HG02943 (cell line): ENCODE results near the gene KIF13A.
"Not testable (repeated sequence)": the region's sequence is repeated elsewhere in the genome, so short reads cannot be mapped to it uniquely, and the experiment has no call there.

Source experiments
- ATAC-seq: cut with Tn5 transposase; IDR thresholded peaks from one replicate; pipeline ENCODE4 v1.9.1; 2021; ENCODE audit warnings: mild to moderate bottlenecking, low read depth, moderate library complexity; ENCODE audit not compliant: unreplicated experiment

KIF13A gene

GRCh38 chr6:17999425-17999824 lies 12.0 kb upstream of the KIF13A start:
- no peak for ATAC-seq

GRCh38 chr6:17998442-17998841 lies 11.0 kb upstream of the KIF13A start:
- ATAC-seq, result no peak

- ATAC-seq, result no peak
Measured at GRCh38 chr6:17998003-17998402, 10.6 kb upstream of the KIF13A start.

GRCh38 chr6:17995414-17995813 lies 8.0 kb upstream of the KIF13A start:
- ATAC-seq, result no peak

GRCh38 chr6:17994019-17994418 lies 6.6 kb upstream of the KIF13A start:
- ATAC-seq, result no peak

- no peak for ATAC-seq
Measured at GRCh38 chr6:17988422-17988944, 1.0 kb upstream of the KIF13A start.

GRCh38 chr6:17987697-17988421 lies 424 bp upstream of the KIF13A start:
- peak; percentile 66 for ATAC-seq

GRCh38 chr6:17986656-17987446 lies 584 bp downstream of the KIF13A start:
- peak; percentile 27 for ATAC-seq

- ATAC-seq, result no peak
Measured at GRCh38 chr6:17985934-17986655, 1.3 kb downstream of the KIF13A start.

- ATAC-seq, result no peak
Measured at GRCh38 chr6:17984812-17985670, 2.4 kb downstream of the KIF13A start.

- ATAC-seq, result no peak
Measured at GRCh38 chr6:17984399-17984798, 3.0 kb downstream of the KIF13A start.

- no peak for ATAC-seq
Measured at GRCh38 chr6:17983730-17984129, 3.7 kb downstream of the KIF13A start.

GRCh38 chr6:17980329-17980728 lies 7.1 kb downstream of the KIF13A start:
- no peak for ATAC-seq

- ATAC-seq, result no peak
Measured at GRCh38 chr6:17979479-17979878, 8.0 kb downstream of the KIF13A start.

GRCh38 chr6:17976258-17976657 lies 11.2 kb downstream of the KIF13A start:
- not testable (repeated sequence) for ATAC-seq

GRCh38 chr6:17974570-17975368 lies 12.7 kb downstream of the KIF13A start:
- ATAC-seq, result no peak

GRCh38 chr6:17972978-17973622 lies 14.3 kb downstream of the KIF13A start:
- no peak for ATAC-seq

- no peak for ATAC-seq
Measured at GRCh38 chr6:17972074-17972952, 15.1 kb downstream of the KIF13A start.
